GM06990 (cell line): ENCODE measurements around the gene NRCAM.

Experiments
- DNase-seq: peaks from one replicate; pipeline ENCODE4 v3.0.0-alpha.2; 2011; ENCODE audit not compliant: insufficient read length; ENCODE audit errors: extremely low read depth
- H3K27me3 ChIP-seq: replicated peaks from 2 replicates; pipeline ENCODE4 v1.6.0; 2011; ENCODE audit warnings: low read length; ENCODE audit not compliant: control insufficient read depth, insufficient read depth
- H3K36me3 ChIP-seq: 2 replicates; pipeline ENCODE4 v1.5.1; 2011; ENCODE audit warnings: low read length; ENCODE audit not compliant: control insufficient read depth, insufficient read depth
- H3K4me3 ChIP-seq: replicated peaks from 2 replicates; pipeline ENCODE4 v1.5.1; 2011; ENCODE audit warnings: low read depth, mild to moderate bottlenecking, control low read depth, low read length
- CTCF ChIP-seq: IDR thresholded peaks from 2 replicates; pipeline ENCODE4 v1.5.1; 2011; ENCODE audit warnings: low read length, control low read depth, mild to moderate bottlenecking, inconsistent platforms; ENCODE audit not compliant: insufficient read depth, poor library complexity, severe bottlenecking

NRCAM gene

GRCh38 chr7:108408296-108408991, 47.8 kb downstream of the NRCAM start:
- Histone ChIP-seq H3K36me3 (no peaks in the 10 kb centered on the region), H3K4me3 (no peak overlapping the region), H3K27me3 (no peaks in the 10 kb centered on the region)
- DNase-seq, result no peak
- no peak for TF ChIP-seq CTCF

GRCh38 chr7:108407676-108408075, 48.6 kb downstream of the NRCAM start:
- no peak overlapping the region for H3K4me3 ChIP-seq
- no peaks in the 10 kb centered on the region for H3K36me3 ChIP-seq
- no peaks in the 10 kb centered on the region for H3K27me3 ChIP-seq
- no peak for DNase-seq
- TF ChIP-seq CTCF, result no peak

GRCh38 chr7:108406222-108406890, 49.9 kb downstream of the NRCAM start:
- H3K27me3 ChIP-seq, result no peaks in the 10 kb centered on the region
- DNase-seq, result no peak
- no peaks in the 10 kb centered on the region for H3K36me3 ChIP-seq
- no peak overlapping the region for H3K4me3 ChIP-seq
- no peak for TF ChIP-seq CTCF

GRCh38 chr7:108404509-108405420, 51.5 kb downstream of the NRCAM start:
- no peak overlapping the region for H3K4me3 ChIP-seq
- no peaks in the 10 kb centered on the region for H3K36me3 ChIP-seq
- H3K27me3 ChIP-seq, result no peaks in the 10 kb centered on the region
- no peak for TF ChIP-seq CTCF
- no peak for DNase-seq

- Histone ChIP-seq H3K4me3 (no peak overlapping the region), H3K36me3 (no peaks in the 10 kb centered on the region), H3K27me3 (no peaks in the 10 kb centered on the region)
- no peak for TF ChIP-seq CTCF
- DNase-seq, result no peak
Observed at GRCh38 chr7:108403597-108404217, 52.5 kb downstream of the NRCAM start.
